GM18858 (cell line): Measurements from ENCODE around the gene COL13A1.

Source experiments
- ATAC-seq: cut with Tn5 transposase; IDR thresholded peaks from one replicate; pipeline ENCODE4 v1.9.1; 2021; ENCODE audit not compliant: unreplicated experiment

Gene COL13A1

GRCh38 chr10:69939481-69939880 is 137.8 kb downstream of the COL13A1 start:
- ATAC-seq, result no peak

DNA sequence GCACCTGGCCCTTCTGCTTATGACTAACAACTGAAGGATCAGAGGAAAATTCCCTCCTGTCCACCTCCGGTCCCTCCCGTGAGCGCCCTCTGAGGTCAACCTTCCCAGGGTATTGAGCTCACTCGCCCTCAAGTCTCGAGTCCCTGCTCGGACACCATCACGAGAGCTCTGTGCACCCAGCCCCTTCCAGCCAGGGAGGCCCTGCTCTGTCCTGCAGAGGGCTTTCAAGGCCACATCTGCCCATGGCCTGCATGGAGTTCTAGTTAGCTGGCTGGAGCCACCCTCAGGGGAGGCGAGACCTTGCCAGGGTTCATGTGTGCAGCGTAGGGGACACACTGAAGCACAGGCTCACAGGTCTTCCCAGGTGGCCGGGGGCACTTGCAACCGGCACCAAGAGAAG is 140.0 kb downstream of the COL13A1 start:
- ATAC-seq, result no peak

- ATAC-seq, result no peak
These were observed 141.7 kb downstream of the COL13A1 start for GRCh38 chr10:69943292-69943820.

GRCh38 chr10:69944761-69945160 is 143.1 kb downstream of the COL13A1 start:
- no peak for ATAC-seq

- no peak for ATAC-seq
These were observed 146.6 kb downstream of the COL13A1 start for GRCh38 chr10:69948261-69948660.

GRCh38 chr10:69949770-69950169 is 148.1 kb downstream of the COL13A1 start:
- ATAC-seq, result no peak

- ATAC-seq, result no peak
These were observed 150.0 kb downstream of the COL13A1 start for GRCh38 chr10:69951658-69952057.

DNA sequence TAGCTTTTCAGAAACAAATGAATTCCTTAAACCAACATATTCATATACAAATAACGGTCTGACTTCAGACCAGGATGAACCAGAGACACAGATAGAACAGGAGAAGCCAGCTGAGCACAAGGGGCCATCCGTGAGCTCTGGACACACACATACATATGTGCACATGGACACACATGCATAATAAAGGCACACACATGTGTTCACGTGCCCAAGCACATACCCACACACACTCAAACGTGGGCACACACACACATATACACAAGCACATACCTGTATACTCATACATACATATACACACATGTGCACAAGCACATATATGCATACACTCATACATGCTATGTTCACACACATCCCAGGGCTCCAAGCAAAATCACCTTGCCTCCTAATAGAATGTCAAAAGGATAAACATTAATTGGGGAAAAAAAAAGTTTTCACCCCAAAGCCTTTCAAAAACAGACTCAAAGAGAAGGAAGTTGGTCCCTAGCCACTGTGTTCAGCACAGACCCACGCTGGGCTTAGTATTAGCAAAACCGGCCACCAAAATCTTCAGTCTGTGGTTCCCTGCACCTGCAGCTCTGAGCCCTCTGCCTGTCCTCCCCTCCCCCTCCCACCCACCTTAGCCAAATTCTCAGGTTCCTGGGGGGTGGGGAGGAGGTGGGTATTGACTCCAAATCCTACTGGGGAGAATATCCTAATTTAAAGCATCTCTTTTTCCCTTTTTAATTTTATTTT is 150.5 kb downstream of the COL13A1 start:
- ATAC-seq, result no peak

GRCh38 chr10:69952821-69953221 is 151.1 kb downstream of the COL13A1 start:
- ATAC-seq, result no peak

GRCh38 chr10:69953851-69954250 is 152.1 kb downstream of the COL13A1 start:
- ATAC-seq, result no peak

- ATAC-seq, result no peak
These were observed 153.6 kb downstream of the COL13A1 start for GRCh38 chr10:69955211-69955805.

DNA sequence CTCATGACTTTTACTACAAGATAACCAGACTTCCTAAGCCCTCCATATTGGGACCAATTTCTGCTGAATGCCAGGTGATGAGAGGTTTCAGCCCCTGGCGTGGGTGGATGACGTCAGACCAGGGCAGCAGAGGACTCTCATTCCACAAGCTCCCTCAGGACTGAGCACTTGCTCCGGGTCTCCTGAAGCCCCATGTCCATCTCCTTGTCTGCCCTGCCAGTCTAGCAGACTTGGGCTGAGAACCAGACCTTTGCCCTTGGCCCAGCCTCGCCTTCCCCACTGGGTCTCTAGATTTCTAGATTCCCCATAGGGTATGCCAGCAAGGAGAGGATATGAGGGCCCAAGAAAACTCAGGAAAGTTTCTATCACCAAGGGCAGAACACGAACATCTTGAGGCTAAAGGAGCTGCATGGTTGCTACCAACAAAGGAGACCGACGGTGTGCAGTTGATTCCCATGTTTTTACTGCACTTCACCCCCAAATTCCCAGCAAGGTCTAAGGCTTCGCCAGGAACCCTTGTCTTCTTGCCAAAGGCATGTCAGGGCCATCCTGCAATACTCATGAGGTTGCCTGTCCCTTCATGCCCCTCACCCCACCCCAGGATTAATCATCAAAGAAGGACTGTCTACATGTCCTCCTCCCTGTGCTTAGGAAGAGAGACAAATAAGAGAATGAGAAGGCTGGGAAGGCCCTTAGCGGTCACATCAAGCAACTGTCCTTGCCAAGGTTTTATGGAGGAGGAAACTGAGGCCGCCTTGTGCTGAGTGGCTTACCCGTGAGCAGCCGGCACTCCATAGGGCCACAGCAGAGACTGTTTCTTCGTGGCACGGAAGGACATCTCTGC is 154.4 kb downstream of the COL13A1 start:
- ATAC-seq, result no peak

DNA sequence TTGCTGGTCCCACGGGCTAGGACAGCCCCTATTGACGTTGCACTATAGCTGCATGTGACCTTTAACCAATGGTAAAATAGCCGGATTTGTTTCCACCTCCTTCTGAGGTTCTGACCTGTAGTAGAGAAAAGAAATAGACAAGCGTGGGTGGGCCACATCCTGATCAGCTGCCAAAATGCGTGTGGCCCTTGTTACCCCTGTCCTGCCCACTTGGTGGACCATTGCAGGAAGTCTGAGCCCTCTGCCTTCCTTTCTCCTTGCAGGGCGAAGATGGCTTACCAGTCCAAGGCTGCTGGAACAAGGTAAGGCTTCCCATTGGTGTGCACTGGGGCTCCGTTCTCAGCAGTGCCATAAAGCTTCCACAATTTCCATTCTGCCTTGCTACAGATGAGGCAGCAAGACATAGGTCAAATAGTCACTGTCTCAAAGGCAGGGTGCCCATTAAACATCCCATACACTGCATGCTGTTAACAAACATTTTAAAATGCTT is 155.1 kb downstream of the COL13A1 start:
- ATAC-seq, result no peak

DNA sequence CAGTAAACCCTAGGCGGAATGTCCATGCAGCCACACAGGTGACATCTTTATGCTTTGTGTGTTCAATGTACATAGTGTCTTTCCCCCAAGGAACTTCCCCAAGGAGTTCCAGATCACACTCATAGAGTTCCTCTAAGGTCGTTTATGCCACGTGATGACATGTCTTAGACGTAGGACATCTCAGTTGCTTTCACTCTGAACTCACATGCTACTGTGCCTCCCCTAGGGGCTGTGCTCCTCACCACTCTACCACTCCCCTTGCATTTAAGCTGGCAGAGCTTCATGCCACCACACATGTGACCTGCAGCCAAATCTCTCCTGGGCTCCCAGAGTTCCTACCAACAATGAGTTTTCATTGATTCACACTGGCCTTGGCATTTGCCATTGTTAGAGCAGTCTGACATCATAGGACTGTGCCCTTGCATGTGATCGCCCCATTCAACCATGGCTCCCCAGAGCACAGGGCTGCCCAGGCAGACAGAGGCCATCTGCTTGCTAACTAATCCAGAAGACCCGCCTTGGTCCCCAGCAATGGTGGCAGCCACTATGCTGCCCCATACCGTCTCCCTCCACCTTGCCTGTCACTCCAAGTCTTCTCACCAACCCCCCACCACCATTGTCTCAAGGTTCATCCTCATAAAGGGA is 155.7 kb downstream of the COL13A1 start:
- no peak for ATAC-seq

- ATAC-seq, result no peak
These were observed 156.3 kb downstream of the COL13A1 start for GRCh38 chr10:69957886-69958555.

DNA sequence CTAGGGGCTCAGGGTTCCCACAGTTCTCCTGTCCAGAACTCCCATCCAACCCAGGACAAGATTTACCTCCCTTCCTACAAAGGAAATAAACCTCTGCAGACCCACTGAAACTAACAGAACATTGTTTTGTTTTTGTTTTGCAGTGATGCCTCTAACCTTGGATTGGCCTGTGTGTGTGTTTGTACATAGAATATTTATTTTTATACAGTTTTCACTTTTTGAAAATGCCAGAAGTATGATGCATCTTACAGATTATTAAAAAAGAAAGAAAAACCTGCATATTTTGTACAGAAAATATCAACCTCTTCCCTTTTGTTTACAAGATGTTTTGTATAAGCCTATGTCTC is 156.8 kb downstream of the COL13A1 start:
- no peak for ATAC-seq

DNA sequence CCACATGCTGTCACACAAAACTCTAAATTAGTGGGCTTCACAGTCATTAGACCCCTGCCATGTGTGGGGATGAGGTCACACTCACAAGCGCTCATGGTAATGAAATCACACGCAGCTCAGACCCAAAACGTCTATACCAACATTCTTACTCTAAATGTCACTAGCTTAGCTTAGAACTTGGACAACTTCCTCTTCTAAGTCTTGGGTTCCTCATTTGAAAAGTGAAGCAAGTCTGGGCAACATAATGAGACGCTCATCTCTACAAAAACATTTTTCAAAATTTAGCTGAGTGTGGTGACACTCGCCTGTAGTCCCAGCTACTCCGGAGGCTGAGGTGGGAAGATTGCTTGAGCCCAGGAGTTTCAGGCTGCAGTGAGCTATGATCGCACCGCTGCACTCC is 158.2 kb downstream of the COL13A1 start:
- no peak for ATAC-seq

GRCh38 chr10:69960606-69960987 is 158.9 kb downstream of the COL13A1 start:
- ATAC-seq, result no peak

GRCh38 chr10:69960988-69961880 is 159.5 kb downstream of the COL13A1 start:
- no peak for ATAC-seq
